Lung (tissue), 10 donors: ENCODE data around the gene FAM156A. TPM values are rescaled to one million over a fixed set of nuclear protein-coding genes. Genes with fewer than 3 reads are reported as not detected.
"Not testable (repeated sequence)": the region's sequence is repeated elsewhere in the genome, so short reads cannot be mapped to it uniquely, and the experiment has no call there.

ENCODE experiments used
- ATAC-seq: fragments of 200-7000 bp; cut with Tn5 transposase; one replicate; pipeline ENCODE4 v1.9.1; 2020; ENCODE audit warnings: moderate number of reproducible peaks; ENCODE audit not compliant: insufficient read depth, low FRiP score
- DNase-seq, 3 donors: peaks; one replicate each; pipeline ENCODE4 v3.0.0-alpha.2; 2013 to 2017
- H3K27ac ChIP-seq, 2 donors: one replicate each; pipeline ENCODE4 v1.5.1; 2013; ENCODE audit warnings: mild to moderate bottlenecking in 2 of 2, moderate library complexity in 2 of 2, control low read depth in 1 of 2, inconsistent platforms in 1 of 2, low read depth in 1 of 2, low read length in 1 of 2
- H3K27me3 ChIP-seq, 3 donors: one replicate each; pipeline ENCODE4 v1.5.1; 2013; ENCODE audit warnings: low read length in 2 of 3; ENCODE audit not compliant: control insufficient read depth in 3 of 3, insufficient read depth in 3 of 3
- H3K36me3 ChIP-seq, 4 donors: one replicate each; pipeline ENCODE4 v1.5.1; 2013; ENCODE audit warnings: low read length in 4 of 4, mild to moderate bottlenecking in 1 of 4, moderate library complexity in 1 of 4; ENCODE audit not compliant: control insufficient read depth in 4 of 4, insufficient read depth in 4 of 4
- H3K4me1 ChIP-seq, 5 donors: one replicate each; pipeline ENCODE4 v1.5.1; 2013; ENCODE audit warnings: low read length in 5 of 5, mild to moderate bottlenecking in 2 of 5, moderate library complexity in 1 of 5; ENCODE audit not compliant: control insufficient read depth in 5 of 5, insufficient read depth in 5 of 5
- H3K4me3 ChIP-seq: one replicate; pipeline ENCODE4 v1.5.1; 2013; ENCODE audit warnings: mild to moderate bottlenecking, control low read depth, moderate library complexity
- H3K9ac ChIP-seq, 2 donors: one replicate each; pipeline ENCODE4 v1.5.1; 2013; ENCODE audit warnings: low read length in 2 of 2, control low read depth in 1 of 2; ENCODE audit not compliant: insufficient read depth in 1 of 2
- H3K9me3 ChIP-seq, 4 donors: one replicate each; pipeline ENCODE4 v1.5.1; 2013; ENCODE audit warnings: low read length in 3 of 4, mild to moderate bottlenecking in 1 of 4, moderate library complexity in 1 of 4; ENCODE audit not compliant: control insufficient read depth in 4 of 4, insufficient read depth in 3 of 4
- WGBS, 2 donors: extraction: QIAGEN DNeasy Blood & Tissue Kit; methylation state at CpG; one replicate each; pipeline ENCODE4 v1.1.7; 2013; 5-methylcytosine and 5-hydroxymethylcytosine counted together
- polyA plus RNA-seq, 2 donors: library from polyadenylated mRNA; stranded (reverse); fragments of 200-250 nt; gene quantifications; one replicate each; pipeline ENCODE4 v1.2.1, GENCODE V29; 2013
- total RNA-seq, 2 donors: library from RNA; depleted of rRNA in 1 of 2; stranded (reverse); fragments of >200 nt in 1 of 2; gene quantifications; one replicate each; pipeline ENCODE4 v1.2.1, GENCODE V29; 2014 to 2021
- donor health status: Bipolar disorder and iron deficiency.
- donor health status: healthy.
- donor health status: DM: yes; HTN: yes; CAD: no.

FAM156A gene
- total and polyA plus RNA-seq, 4 donors, result 14.0 to 21.4 (median 17.5) TPM

DNA sequence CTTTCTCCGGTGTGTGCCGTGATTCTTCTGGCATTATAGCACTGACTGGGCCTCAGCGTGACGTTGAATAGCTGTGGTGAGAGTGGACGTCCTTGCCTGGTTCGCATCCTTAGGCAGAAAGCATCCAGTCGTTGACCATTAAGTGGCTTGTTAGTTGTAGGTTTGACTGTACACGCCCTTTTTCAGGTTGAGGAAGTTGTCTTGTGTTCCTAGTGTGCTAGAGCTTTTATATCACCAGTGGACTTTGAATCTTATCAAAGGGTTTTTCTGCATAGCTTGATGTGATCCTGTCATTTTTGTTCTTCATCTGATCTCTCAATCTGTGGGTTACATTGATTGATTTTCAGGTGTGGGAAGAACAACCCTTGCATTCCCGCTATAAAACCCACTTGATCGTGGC lies 52.8 kb downstream of the FAM156A start:
- H3K36me3 ChIP-seq, H3K4me3 ChIP-seq, ATAC-seq, H3K9me3 ChIP-seq, H3K9ac ChIP-seq, DNase-seq, H3K27me3 ChIP-seq, H3K4me1 ChIP-seq, H3K27ac ChIP-seq: not testable (repeated sequence)
- WGBS, 2 donors, result no CpG with 5 or more reads among the region's 10 CpGs

Other genes starting within 250 kb of the FAM156A start
- not detected for gene SSX2B, start 207.3 kb downstream of the FAM156A start, total RNA-seq
- gene SSX2B, start 207.3 kb downstream of the FAM156A start, polyA plus RNA-seq, result not detected
- gene SPANXN5, start 161.1 kb downstream of the FAM156A start, total RNA-seq, result not detected
- gene SPANXN5, start 161.1 kb downstream of the FAM156A start, polyA plus RNA-seq, result not detected
- not detected for gene XAGE5, start 147.2 kb downstream of the FAM156A start, total RNA-seq
- not detected for gene XAGE5, start 147.2 kb downstream of the FAM156A start, polyA plus RNA-seq
- not detected for gene XAGE3, start 90.4 kb downstream of the FAM156A start, total RNA-seq
- gene XAGE3, start 90.4 kb downstream of the FAM156A start, polyA plus RNA-seq, result under 1 TPM in 1 of 2 donors, not detected in 1; 0.14 TPM
- 10 to 100 TPM; 19.8 to 21.2 TPM for gene FAM156B, start 61.2 kb downstream of the FAM156A start, total RNA-seq
- gene FAM156B, start 61.2 kb downstream of the FAM156A start, polyA plus RNA-seq, result 10 to 100 TPM; 17.3 to 34.2 TPM
- gene GPR173, start 90.3 kb upstream of the FAM156A start, total RNA-seq, result 1 to 10 TPM; 3.1 to 4.6 TPM
- gene GPR173, start 90.3 kb upstream of the FAM156A start, polyA plus RNA-seq, result under 1 TPM; 0.94 to 0.96 TPM
- gene TSPYL2, start 123.8 kb upstream of the FAM156A start, total RNA-seq, result 10 to 100 TPM; 20.8 to 44.0 TPM
- 10 to 100 TPM; 29.5 to 66.2 TPM for gene TSPYL2, start 123.8 kb upstream of the FAM156A start, polyA plus RNA-seq
- 10 to 100 TPM; 10.7 to 30.5 TPM for gene KANTR, start 135.6 kb upstream of the FAM156A start, total RNA-seq
- 1 to 10 TPM; 1.4 to 8.6 TPM for gene KANTR, start 135.6 kb upstream of the FAM156A start, polyA plus RNA-seq